GM12865 (cell line): ENCODE data around the gene MAGEF1.

Experiments
- DNase-seq: peaks from one replicate; pipeline ENCODE4 v3.0.0; 2010; ENCODE audit warnings: low read depth
- H3K4me3 ChIP-seq: 2 replicates; pipeline ENCODE4 v1.5.1; 2011; ENCODE audit warnings: mild to moderate bottlenecking, low read depth, low read length, control low read depth
- CTCF ChIP-seq: IDR thresholded peaks from 2 replicates; pipeline ENCODE4 v1.5.1; 2011; ENCODE audit warnings: low read length, control low read depth, low read depth, inconsistent platforms; ENCODE audit not compliant: insufficient read depth; ENCODE audit errors: missing control alignments

The MAGEF1 gene

DNA sequence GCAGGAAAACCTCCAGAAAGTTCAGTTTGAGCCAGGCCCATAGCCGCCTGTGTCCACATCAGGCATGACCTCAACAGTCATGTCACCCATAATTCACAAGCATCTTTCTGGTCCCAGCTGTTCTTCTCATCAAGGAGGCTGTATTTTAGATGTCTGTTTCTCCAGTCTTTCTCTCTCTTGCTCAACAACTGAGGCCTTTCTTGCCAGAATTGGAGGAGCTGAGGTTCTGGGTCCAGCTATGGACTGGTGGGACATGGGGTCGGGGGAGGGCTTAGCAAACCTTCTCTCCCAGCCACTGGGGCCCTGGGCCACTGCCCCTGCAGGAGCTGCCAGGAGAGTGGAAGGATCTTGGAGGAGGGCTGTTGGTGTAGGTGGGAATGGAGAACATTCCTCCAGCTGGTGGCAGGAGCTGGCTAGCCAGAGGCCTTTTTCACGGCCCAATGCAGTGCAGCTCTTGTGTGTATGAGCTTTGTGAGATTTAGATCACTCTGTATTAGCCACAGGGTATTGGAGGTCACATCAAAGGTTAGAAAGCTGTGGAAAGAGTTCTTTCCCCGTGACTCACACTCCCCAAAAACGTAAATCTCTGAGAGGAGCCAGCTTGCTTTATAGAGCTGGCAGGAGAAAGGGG is 23.5 kb downstream of the MAGEF1 start:
- no peak for TF ChIP-seq CTCF
- DNase-seq, result no peak
- no peak overlapping the region for H3K4me3 ChIP-seq

GRCh38 chr3:184687363-184688015 is 24.4 kb downstream of the MAGEF1 start:
- no peak overlapping the region for H3K4me3 ChIP-seq
- no peak for DNase-seq
- TF ChIP-seq CTCF, result no peak

DNA sequence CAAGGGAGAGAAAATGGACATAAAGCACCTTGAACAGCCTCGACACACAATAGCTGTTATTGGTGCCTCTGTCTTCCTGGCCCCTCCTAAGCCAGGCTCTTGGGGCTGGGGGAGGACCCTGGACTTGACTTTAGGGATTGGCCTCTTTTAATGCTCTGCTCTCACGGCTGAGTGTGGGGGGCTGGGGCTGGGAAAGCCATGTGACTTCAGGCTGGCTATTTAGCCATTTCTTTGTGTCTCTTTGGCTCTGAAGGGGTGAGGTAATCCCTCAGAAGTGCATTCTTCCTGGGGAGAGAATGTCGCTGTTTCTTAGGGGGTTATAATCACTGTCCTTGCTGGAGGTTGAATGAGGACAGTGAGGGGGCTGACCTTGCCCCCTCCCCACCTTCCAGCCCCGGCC is 26.2 kb downstream of the MAGEF1 start:
- no peak overlapping the region for H3K4me3 ChIP-seq
- TF ChIP-seq CTCF, result no peak
- DNase-seq, result no peak

- DNase-seq, result no peak
- no peak overlapping the region for H3K4me3 ChIP-seq
- TF ChIP-seq CTCF, result no peak
Measured at GRCh38 chr3:184685055-184685454, 26.8 kb downstream of the MAGEF1 start.

DNA sequence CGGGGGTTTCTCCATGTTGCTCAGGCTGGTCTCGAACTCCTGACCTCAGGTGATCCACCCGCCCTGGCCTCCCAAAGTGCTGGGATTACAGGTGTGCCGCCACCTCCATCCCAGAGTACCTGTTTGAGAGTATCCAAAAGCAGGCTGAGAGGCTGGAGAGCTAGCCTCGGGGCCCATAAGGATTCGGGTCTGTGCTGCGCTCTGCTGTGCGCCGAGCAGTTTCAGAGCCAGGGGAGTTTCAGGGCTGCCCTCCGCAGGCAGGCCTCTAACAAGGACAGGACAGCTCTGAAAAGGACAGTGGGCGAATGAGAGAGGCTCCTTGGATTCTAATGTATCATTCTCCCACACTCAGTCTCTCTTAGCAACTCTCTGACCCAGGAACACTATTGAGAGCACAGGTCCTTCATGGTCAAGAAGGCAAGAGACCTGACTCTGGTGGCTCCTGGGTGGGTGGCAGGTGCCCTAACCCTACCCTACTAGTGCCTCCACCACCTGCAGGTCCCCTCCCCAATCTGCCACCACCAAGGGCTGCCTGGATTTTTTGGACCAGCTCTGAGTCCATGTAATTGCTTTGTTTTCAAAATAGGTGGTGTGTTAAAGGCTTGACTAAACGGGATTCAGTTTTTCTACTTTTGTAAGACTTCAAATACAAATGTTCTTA is 27.8 kb downstream of the MAGEF1 start:
- H3K4me3 ChIP-seq, result no peak overlapping the region
- no peak for DNase-seq
- no peak for TF ChIP-seq CTCF

GRCh38 chr3:184683234-184683633 is 28.6 kb downstream of the MAGEF1 start:
- no peak overlapping the region for H3K4me3 ChIP-seq
- no peak for TF ChIP-seq CTCF
- DNase-seq, result no peak
